Keratinocyte (primary cell): ENCODE data around the gene FASTKD3. TPM values are rescaled to one million over a fixed set of nuclear protein-coding genes. Genes with fewer than 3 reads are reported as not detected.

ENCODE experiments used
- DNase-seq: peaks from one replicate; pipeline ENCODE4 v3.0.0-alpha.2; 2011; ENCODE audit warnings: low read depth, missing footprints, low spot score
- FAIRE-seq: peaks from 2 replicates; lab custom pipeline; 2011; peaks lifted over from hg19 to GRCh38; lab: Jason Lieb, UNC
- H2AFZ ChIP-seq: 2 replicates; pipeline ENCODE4 v1.6.0; 2012; ENCODE audit warnings: low read length, control low read depth, inconsistent platforms; ENCODE audit not compliant: control insufficient read depth
- H3K27ac ChIP-seq: 2 replicates; pipeline ENCODE4 v1.5.1; 2011; ENCODE audit warnings: low read length; ENCODE audit not compliant: control insufficient read depth, insufficient read depth
- H3K27me3 ChIP-seq: 3 replicates; pipeline ENCODE4 v1.6.0; 2011; ENCODE audit warnings: low read length; ENCODE audit not compliant: control insufficient read depth, insufficient read depth; ENCODE audit errors: extremely low read depth
- H3K36me3 ChIP-seq, 2 experiments: 2 replicates in 1 of 2; 3 replicates in 1 of 2; pipeline ENCODE4 v1.5.1; 2011; ENCODE audit warnings: low read length in 2 of 2, mild to moderate bottlenecking in 1 of 2; ENCODE audit not compliant: control insufficient read depth in 2 of 2, insufficient read depth in 2 of 2; ENCODE audit errors: extremely low read depth in 1 of 2
- H3K4me1 ChIP-seq: 3 replicates; pipeline ENCODE4 v1.5.1; 2011; ENCODE audit warnings: low read length; ENCODE audit not compliant: control insufficient read depth, insufficient read depth; ENCODE audit errors: extremely low read depth
- H3K4me2 ChIP-seq: 3 replicates; pipeline ENCODE4 v1.6.0; 2011; ENCODE audit warnings: low read depth, low read length; ENCODE audit not compliant: control insufficient read depth, insufficient read depth; ENCODE audit errors: extremely low read depth
- H3K4me3 ChIP-seq, 3 experiments: fragments of 200-600 bp in 1 of 3; sonication (generic) in 1 of 3; 2 replicates in 2 of 3; 3 replicates in 1 of 3; pipeline ENCODE4 v1.5.1; 2011 to 2016; ENCODE audit warnings: low read length in 3 of 3, mild to moderate bottlenecking in 3 of 3, control low read depth in 2 of 3, inconsistent platforms in 1 of 3, low read depth in 1 of 3, mixed read lengths in 1 of 3, mixed run types in 1 of 3, moderate library complexity in 1 of 3; ENCODE audit not compliant: control insufficient read depth in 2 of 3, insufficient read depth in 2 of 3; ENCODE audit errors: extremely low read depth in 1 of 3
- H3K79me2 ChIP-seq: 2 replicates; pipeline ENCODE4 v1.6.0; 2012; ENCODE audit warnings: low read length; ENCODE audit not compliant: control insufficient read depth, insufficient read depth
- H3K9ac ChIP-seq: 3 replicates; pipeline ENCODE4 v1.6.0; 2011; ENCODE audit warnings: low read length; ENCODE audit not compliant: control insufficient read depth, insufficient read depth; ENCODE audit errors: extremely low read depth
- H3K9me1 ChIP-seq: 3 replicates; pipeline ENCODE4 v1.6.0; 2011; ENCODE audit warnings: low read length; ENCODE audit not compliant: control insufficient read depth, insufficient read depth; ENCODE audit errors: extremely low read depth
- H3K9me3 ChIP-seq: 2 replicates; pipeline ENCODE4 v1.5.1; 2012; ENCODE audit warnings: low read depth, low read length; ENCODE audit not compliant: control insufficient read depth
- H4K20me1 ChIP-seq: 3 replicates; pipeline ENCODE4 v1.6.0; 2011; ENCODE audit warnings: low read length; ENCODE audit not compliant: control insufficient read depth, insufficient read depth; ENCODE audit errors: extremely low read depth
- EZH2 ChIP-seq: IDR thresholded peaks from one replicate; pipeline ENCODE4 v1.6.1; 2012; ENCODE audit warnings: inconsistent platforms, mild to moderate bottlenecking, low read length, moderate library complexity
- dilution Hi-C: fragments of 300-500 bp; cut with MboI; formaldehyde crosslinking; loops from one replicate; pipeline ENCODE4 v1.7.0; 2020; ENCODE audit warnings: low sequenced_read_pairs; ENCODE audit not compliant: extremely low pct_ligation_motif_present
- polyA plus RNA-seq, 5 experiments: library from polyadenylated mRNA; depleted of rRNA in 3 of 5; stranded (reverse) in 3 of 5; stranded (forward) in 1 of 5; unstranded in 1 of 5; fragments of >200 nt; gene quantifications; 1 replicate in 1 of 5; 2 replicates in 3 of 5; 3 replicates in 1 of 5; pipeline versions ENCODE4 v1.2.1 to v1.2.3, GENCODE V29; 2011 to 2012; ENCODE audit warnings: missing spikeins in 2 of 5, low read depth in 1 of 5, low replicate concordance in 1 of 5
- TF ChIP-seq, protein P1 (sequence below), 3 experiments: IDR thresholded peaks in 1 of 3; conservative IDR thresholded peaks in 1 of 3; optimal IDR thresholded peaks in 1 of 3; 2 replicates in 2 of 3; 3 replicates in 1 of 3; pipeline versions ENCODE3 to v1.5.1; 2011; ENCODE audit warnings: low read length in 3 of 3, mild to moderate bottlenecking in 3 of 3, moderate library complexity in 2 of 3, control low read depth in 1 of 3, inconsistent platforms in 1 of 3; ENCODE audit not compliant: insufficient read depth in 2 of 3; ENCODE audit errors: extremely low read depth in 1 of 3

The FASTKD3 gene
- polyA plus RNA-seq, 1 donor (not counting 4 experiments of a cell fraction or from before 2014, with no cell fraction given): 13.8 TPM

DNA sequence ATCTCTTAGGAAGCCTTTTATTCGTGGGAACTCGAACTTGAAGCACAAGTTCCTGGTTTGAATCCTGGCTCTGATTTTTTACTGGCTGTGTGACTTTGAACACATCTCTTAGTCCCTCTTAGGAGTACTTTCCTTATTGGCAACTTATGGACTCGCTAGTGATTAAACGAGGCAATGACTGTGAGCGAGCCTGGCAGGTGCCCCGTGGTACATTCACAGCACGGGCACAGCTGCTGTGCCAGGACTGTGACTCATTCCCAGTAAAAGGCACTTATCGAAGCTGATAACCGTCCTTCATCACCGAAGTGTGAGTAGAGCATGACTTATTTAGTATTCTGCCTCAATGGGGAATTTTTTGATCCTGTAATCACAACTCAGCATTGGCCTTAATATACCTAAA lies 40.6 kb downstream of the FASTKD3 start:
- no peak overlapping the region for H3K9ac ChIP-seq
- FAIRE-seq (no peak), DNase-seq (no peak)
- no peak overlapping the region for H3K4me2 ChIP-seq
- no peaks in the 10 kb centered on the region for H3K9me3 ChIP-seq
- no peaks in the 10 kb centered on the region for H3K79me2 ChIP-seq
- dilution Hi-C loops: no loop called here
- no peak overlapping the region for H3K27ac ChIP-seq
- H3K9me1 ChIP-seq: no peaks in the 10 kb centered on the region
- TF ChIP-seq, protein P1, sequence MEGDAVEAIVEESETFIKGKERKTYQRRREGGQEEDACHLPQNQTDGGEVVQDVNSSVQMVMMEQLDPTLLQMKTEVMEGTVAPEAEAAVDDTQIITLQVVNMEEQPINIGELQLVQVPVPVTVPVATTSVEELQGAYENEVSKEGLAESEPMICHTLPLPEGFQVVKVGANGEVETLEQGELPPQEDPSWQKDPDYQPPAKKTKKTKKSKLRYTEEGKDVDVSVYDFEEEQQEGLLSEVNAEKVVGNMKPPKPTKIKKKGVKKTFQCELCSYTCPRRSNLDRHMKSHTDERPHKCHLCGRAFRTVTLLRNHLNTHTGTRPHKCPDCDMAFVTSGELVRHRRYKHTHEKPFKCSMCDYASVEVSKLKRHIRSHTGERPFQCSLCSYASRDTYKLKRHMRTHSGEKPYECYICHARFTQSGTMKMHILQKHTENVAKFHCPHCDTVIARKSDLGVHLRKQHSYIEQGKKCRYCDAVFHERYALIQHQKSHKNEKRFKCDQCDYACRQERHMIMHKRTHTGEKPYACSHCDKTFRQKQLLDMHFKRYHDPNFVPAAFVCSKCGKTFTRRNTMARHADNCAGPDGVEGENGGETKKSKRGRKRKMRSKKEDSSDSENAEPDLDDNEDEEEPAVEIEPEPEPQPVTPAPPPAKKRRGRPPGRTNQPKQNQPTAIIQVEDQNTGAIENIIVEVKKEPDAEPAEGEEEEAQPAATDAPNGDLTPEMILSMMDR (optimal IDR thresholded peaks at IDR 0.05 in 1 of 3, IDR thresholded peaks at IDR 0.05 in 1 of 3, conservative IDR thresholded peaks at IDR 0.05 in 1 of 3; ENCODE audit: extremely low read depth in 1 of 3, insufficient read depth in 2 of 3, low read length in 3 of 3): no peak
- no peak for TF ChIP-seq EZH2
- no peaks in the 10 kb centered on the region for H3K4me1 ChIP-seq
- no peak overlapping the region for H2AFZ ChIP-seq
- no peak overlapping the region for H3K4me3 ChIP-seq
- no peaks in the 10 kb centered on the region for H3K36me3 ChIP-seq
- H4K20me1 ChIP-seq: no peaks in the 10 kb centered on the region
- H3K27me3 ChIP-seq: no peaks in the 10 kb centered on the region

DNA sequence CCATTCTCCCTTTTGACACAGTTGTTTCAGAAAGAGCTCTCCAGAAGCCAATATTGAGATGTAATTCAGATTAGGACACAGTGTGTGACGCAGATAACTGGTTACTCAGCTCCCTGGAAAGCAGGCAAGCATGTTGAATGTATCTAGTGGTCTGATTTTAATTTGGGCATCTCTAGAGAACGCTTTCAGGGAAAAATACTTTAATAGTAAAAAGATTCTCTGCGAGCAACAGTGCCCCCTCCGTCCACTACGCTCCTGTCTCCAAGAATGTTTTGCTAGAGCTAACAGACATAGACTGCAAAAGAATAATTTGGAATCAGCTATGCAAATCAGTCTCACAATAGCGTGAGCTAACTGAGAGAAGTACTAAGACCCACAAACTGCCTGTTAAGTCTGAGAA lies 41.2 kb downstream of the FASTKD3 start:
- H4K20me1 ChIP-seq: no peaks in the 10 kb centered on the region
- no peak for FAIRE-seq
- dilution Hi-C loops: no loop called here
- H3K36me3 ChIP-seq: no peaks in the 10 kb centered on the region
- H3K27me3 ChIP-seq: no peaks in the 10 kb centered on the region
- H3K4me3 ChIP-seq: no peak overlapping the region
- H3K27ac ChIP-seq: no peak overlapping the region
- no peaks in the 10 kb centered on the region for H3K9me3 ChIP-seq
- no peaks in the 10 kb centered on the region for H3K79me2 ChIP-seq
- no peak overlapping the region for H2AFZ ChIP-seq
- H3K9ac ChIP-seq: no peak overlapping the region
- H3K4me2 ChIP-seq: no peak overlapping the region
- H3K9me1 ChIP-seq: no peaks in the 10 kb centered on the region
- no peaks in the 10 kb centered on the region for H3K4me1 ChIP-seq
- TF ChIP-seq EZH2: no peak
- TF ChIP-seq, protein P1 (optimal IDR thresholded peaks at IDR 0.05 in 1 of 3, IDR thresholded peaks at IDR 0.05 in 1 of 3, conservative IDR thresholded peaks at IDR 0.05 in 1 of 3; ENCODE audit: extremely low read depth in 1 of 3, insufficient read depth in 2 of 3, low read length in 3 of 3): no peak
- no peak for DNase-seq
